SU-DHL-6 (cell line): ENCODE measurements around the gene MYB.

ENCODE experiments used
- EZH2phosphoT487 ChIP-seq: fragments of 200-600 bp; sonication (generic), shearing (Covaris generic); conservative IDR thresholded peaks from 2 replicates; pipeline ENCODE4 v1.6.1; 2018; ENCODE audit warnings: mild to moderate bottlenecking, antibody characterized with exemption, low read length, moderate library complexity, mixed read lengths
- TF ChIP-seq, protein P1 (sequence below): fragments of 200-600 bp; sonication (generic); IDR thresholded peaks from one replicate; pipeline ENCODE4 v1.5.1; 2017; ENCODE audit warnings: antibody characterized with exemption, mild to moderate bottlenecking, low read length, moderate library complexity; ENCODE audit not compliant: insufficient read depth, poor library complexity, severe bottlenecking

DNA sequence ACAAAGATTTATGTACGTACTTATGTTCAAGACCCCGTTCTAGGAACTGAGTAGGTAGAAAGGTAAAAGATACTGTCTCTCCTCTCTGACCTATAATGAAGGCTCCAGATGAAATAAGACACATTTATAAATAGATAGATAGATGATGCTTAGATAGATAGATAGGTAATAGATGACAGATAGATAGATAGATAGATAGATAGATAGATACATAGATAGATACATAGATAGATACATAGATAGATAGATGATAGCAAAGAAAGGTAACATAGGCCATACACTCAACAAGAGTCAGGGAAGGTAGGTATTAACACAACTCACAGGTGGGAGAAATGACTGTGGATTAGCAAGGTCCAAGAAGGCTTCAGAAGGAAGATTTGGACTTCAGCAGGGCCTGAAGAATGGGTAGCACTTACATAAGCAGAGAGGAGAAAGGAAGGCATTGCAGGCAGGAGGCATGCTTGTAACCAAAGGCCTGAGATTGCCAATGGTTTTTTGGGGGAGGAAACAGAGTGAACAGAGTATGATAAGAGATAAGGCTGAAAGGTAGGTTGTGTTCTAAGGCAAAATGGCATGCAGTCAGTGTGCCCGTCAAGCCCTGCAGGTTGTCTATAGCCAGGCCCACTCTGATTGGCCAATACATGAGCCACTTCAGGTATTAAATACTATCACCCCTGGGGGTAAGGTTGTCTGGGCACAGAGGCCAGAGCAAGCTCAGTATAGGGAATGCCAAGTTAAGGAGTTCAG, 7.7 kb upstream of the MYB start:
- TF ChIP-seq, protein P1, sequence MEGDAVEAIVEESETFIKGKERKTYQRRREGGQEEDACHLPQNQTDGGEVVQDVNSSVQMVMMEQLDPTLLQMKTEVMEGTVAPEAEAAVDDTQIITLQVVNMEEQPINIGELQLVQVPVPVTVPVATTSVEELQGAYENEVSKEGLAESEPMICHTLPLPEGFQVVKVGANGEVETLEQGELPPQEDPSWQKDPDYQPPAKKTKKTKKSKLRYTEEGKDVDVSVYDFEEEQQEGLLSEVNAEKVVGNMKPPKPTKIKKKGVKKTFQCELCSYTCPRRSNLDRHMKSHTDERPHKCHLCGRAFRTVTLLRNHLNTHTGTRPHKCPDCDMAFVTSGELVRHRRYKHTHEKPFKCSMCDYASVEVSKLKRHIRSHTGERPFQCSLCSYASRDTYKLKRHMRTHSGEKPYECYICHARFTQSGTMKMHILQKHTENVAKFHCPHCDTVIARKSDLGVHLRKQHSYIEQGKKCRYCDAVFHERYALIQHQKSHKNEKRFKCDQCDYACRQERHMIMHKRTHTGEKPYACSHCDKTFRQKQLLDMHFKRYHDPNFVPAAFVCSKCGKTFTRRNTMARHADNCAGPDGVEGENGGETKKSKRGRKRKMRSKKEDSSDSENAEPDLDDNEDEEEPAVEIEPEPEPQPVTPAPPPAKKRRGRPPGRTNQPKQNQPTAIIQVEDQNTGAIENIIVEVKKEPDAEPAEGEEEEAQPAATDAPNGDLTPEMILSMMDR, result no peak
- TF ChIP-seq EZH2phosphoT487, result no peak
